H1 (cell line): Measurements from ENCODE around the gene TLE1. TPM values are rescaled to one million over a fixed set of nuclear protein-coding genes. Genes with fewer than 3 reads are reported as not detected.
A peak's percentile ranks its signal among the peaks of the same experiment; 100 is the strongest.

Source experiments
- CTCF ChIA-PET: fragments of 300-600 bp; sonication (Branson Sonifier 250); formaldehyde crosslinking; loops from one replicate; lab custom pipeline; 2021; ENCODE audit not compliant: partially characterized antibody; lab: Charles Lee
- POLR2A ChIA-PET: fragments of 300-600 bp; sonication (Branson Sonifier 250); formaldehyde crosslinking; loops from one replicate; lab custom pipeline; 2021; ENCODE audit warnings: inconsistent platforms; ENCODE audit not compliant: partially characterized antibody; lab: Charles Lee
- DNase-seq, 2 experiments: peaks; one replicate each; pipeline versions ENCODE4 v3.0.0 to v3.0.0-alpha.2; 2010 to 2022; ENCODE audit warnings: low spot score in 2 of 2, low read depth in 1 of 2, mixed read lengths in 1 of 2
- FAIRE-seq: peaks from 2 replicates; lab custom pipeline; 2011; peaks lifted over from hg19 to GRCh38; lab: Jason Lieb, UNC
- H2AFZ ChIP-seq: 2 replicates; pipeline ENCODE4 v1.8.1; 2012; ENCODE audit warnings: low read length, inconsistent platforms
- H2AK5ac ChIP-seq: 2 replicates; pipeline ENCODE4 v1.6.1; 2013; ENCODE audit warnings: low read depth, low read length
- H2BK120ac ChIP-seq: replicated peaks from 2 replicates; pipeline ENCODE3; 2013; ENCODE audit warnings: low read depth, low read length, inconsistent platforms
- H2BK12ac ChIP-seq: 2 replicates; pipeline ENCODE4 v1.6.1; 2013; ENCODE audit warnings: low read depth, low read length
- H2BK15ac ChIP-seq: 2 replicates; pipeline ENCODE4 v1.6.1; 2013; ENCODE audit warnings: low read length
- H2BK20ac ChIP-seq: 2 replicates; pipeline ENCODE4 v1.6.1; 2013; ENCODE audit warnings: low read length
- H2BK5ac ChIP-seq: 2 replicates; pipeline ENCODE4 v1.6.1; 2013; ENCODE audit warnings: low read depth, low read length
- H3K14ac ChIP-seq: 2 replicates; pipeline ENCODE4 v1.6.1; 2013; ENCODE audit warnings: inconsistent platforms; ENCODE audit not compliant: insufficient read length
- H3K18ac ChIP-seq: 2 replicates; pipeline ENCODE4 v1.6.1; 2013; ENCODE audit warnings: low read length; ENCODE audit errors: extremely low read depth
- H3K23ac ChIP-seq: 2 replicates; pipeline ENCODE4 v1.6.1; 2013; ENCODE audit warnings: inconsistent platforms; ENCODE audit not compliant: insufficient read length
- H3K23me2 ChIP-seq: 2 replicates; pipeline ENCODE4 v1.6.1; 2013; ENCODE audit warnings: low read depth, low read length
- H3K27ac ChIP-seq: 2 replicates; pipeline ENCODE4 v1.6.1; 2011; ENCODE audit warnings: low read depth, low read length, inconsistent platforms
- H3K27me3 ChIP-seq, 4 experiments: replicated peaks in 1 of 4; 1 replicate in 1 of 4; 2 replicates in 3 of 4; pipeline versions ENCODE4 v1.6.1 to v1.8.1; 2011 to 2013; ENCODE audit warnings: low read length in 3 of 4, mild to moderate bottlenecking in 3 of 4, inconsistent platforms in 2 of 4, mixed read lengths in 2 of 4, moderate library complexity in 1 of 4; ENCODE audit not compliant: control insufficient read depth in 3 of 4, insufficient read depth in 3 of 4; ENCODE audit errors: extremely low read depth in 1 of 4
- H3K36me3 ChIP-seq, 4 experiments: 2 replicates each; pipeline versions ENCODE4 v1.6.1 to v1.8.1; 2011 to 2013; ENCODE audit warnings: mild to moderate bottlenecking in 4 of 4, low read length in 3 of 4, moderate library complexity in 2 of 4, control low read depth in 1 of 4, inconsistent platforms in 1 of 4; ENCODE audit not compliant: insufficient read depth in 4 of 4, control insufficient read depth in 2 of 4
- H3K4ac ChIP-seq: replicated peaks from 2 replicates; pipeline ENCODE3; 2013; ENCODE audit warnings: low read length, low read depth, mixed read lengths, inconsistent platforms; ENCODE audit not compliant: insufficient read length
- H3K4me1 ChIP-seq, 4 experiments: replicated peaks in 1 of 4; 1 replicate in 1 of 4; 2 replicates in 3 of 4; pipeline versions ENCODE4 v1.6.1 to v1.8.1; 2011 to 2013; ENCODE audit warnings: low read length in 3 of 4, inconsistent platforms in 2 of 4, mixed read lengths in 1 of 4; ENCODE audit not compliant: insufficient read depth in 4 of 4, control insufficient read depth in 3 of 4
- H3K4me2 ChIP-seq, 2 experiments: 2 replicates each; pipeline versions ENCODE4 v1.6.1 to v1.8.1; 2011 to 2013; ENCODE audit warnings: low read depth in 2 of 2, low read length in 2 of 2, control low read depth in 1 of 2, inconsistent platforms in 1 of 2, mild to moderate bottlenecking in 1 of 2; ENCODE audit not compliant: insufficient read depth in 1 of 2
- H3K4me3 ChIP-seq, 4 experiments: fragments of 200-600, 300-600 bp in 1 of 4; sonication (generic), shearing (Covaris generic), sonication (Bioruptor Twin) in 1 of 4; 2 replicates each; pipeline versions ENCODE4 v1.5.1 to v1.8.1; 2011 to 2016; ENCODE audit warnings: low read length in 4 of 4, low read depth in 3 of 4, control low read depth in 2 of 4, inconsistent platforms in 2 of 4, mild to moderate bottlenecking in 2 of 4, mixed read lengths in 1 of 4, moderate library complexity in 1 of 4; ENCODE audit not compliant: insufficient read depth in 2 of 4; ENCODE audit errors: extremely low read depth in 1 of 4
- H3K56ac ChIP-seq: replicated peaks from 2 replicates; pipeline ENCODE3; 2013; ENCODE audit warnings: low read depth, mild to moderate bottlenecking, mixed read lengths, low read length, inconsistent platforms; ENCODE audit not compliant: insufficient read length
- H3K79me1 ChIP-seq: 2 replicates; pipeline ENCODE4 v1.6.1; 2013; ENCODE audit warnings: low read depth, low read length, control low read depth
- H3K79me2 ChIP-seq, 2 experiments: 2 replicates each; pipeline versions ENCODE4 v1.6.1 to v1.8.1; 2012 to 2013; ENCODE audit warnings: low read length in 2 of 2, mild to moderate bottlenecking in 2 of 2, inconsistent platforms in 1 of 2; ENCODE audit not compliant: insufficient read depth in 2 of 2, control insufficient read depth in 1 of 2
- H3K9ac ChIP-seq, 4 experiments: replicated peaks in 1 of 4; 1 replicate in 1 of 4; 2 replicates in 3 of 4; pipeline versions ENCODE4 v1.6.1 to v1.8.1; 2011 to 2013; ENCODE audit warnings: low read depth in 3 of 4, low read length in 3 of 4, control low read depth in 2 of 4, mild to moderate bottlenecking in 2 of 4, moderate library complexity in 2 of 4, inconsistent platforms in 1 of 4; ENCODE audit errors: extremely low read depth in 1 of 4
- H3K9me3 ChIP-seq, 2 experiments: 2 replicates each; pipeline versions ENCODE4 v1.6.1 to v1.8.1; 2012 to 2013; ENCODE audit warnings: mild to moderate bottlenecking in 2 of 2, moderate library complexity in 2 of 2, control low read depth in 1 of 2, inconsistent platforms in 1 of 2, low read depth in 1 of 2, low read length in 1 of 2, mixed read lengths in 1 of 2; ENCODE audit not compliant: insufficient read depth in 2 of 2
- H4K20me1 ChIP-seq, 2 experiments: replicated peaks in 1 of 2; 2 replicates each; pipeline versions ENCODE3 to v1.8.1; 2011 to 2013; ENCODE audit warnings: inconsistent platforms in 2 of 2, low read length in 2 of 2, mild to moderate bottlenecking in 1 of 2; ENCODE audit not compliant: insufficient read depth in 2 of 2, control insufficient read depth in 1 of 2
- H4K5ac ChIP-seq: 2 replicates; pipeline ENCODE4 v1.6.1; 2013; ENCODE audit warnings: low read length, low read depth, mixed read lengths, inconsistent platforms; ENCODE audit not compliant: insufficient read length
- H4K8ac ChIP-seq: 2 replicates; pipeline ENCODE4 v1.8.0; 2013; ENCODE audit warnings: mild to moderate bottlenecking, moderate library complexity, low read length, inconsistent platforms; ENCODE audit not compliant: insufficient read depth; ENCODE audit errors: extremely low read depth
- H4K91ac ChIP-seq: replicated peaks from 2 replicates; pipeline ENCODE3; 2013; ENCODE audit warnings: low read length, mixed read lengths, inconsistent platforms; ENCODE audit not compliant: insufficient read length
- ASH2L ChIP-seq: fragments of 200-600, 300-600 bp; sonication (generic); IDR thresholded peaks from one replicate; pipeline ENCODE4 v1.7.1; 2017; ENCODE audit warnings: low read length
- CBX8 ChIP-seq: fragments of 300-800, 300-1000 bp; sonication (generic); IDR thresholded peaks from 2 replicates; pipeline ENCODE4 v1.7.1; 2016; ENCODE audit warnings: low read depth, low read length, borderline replicate concordance
- CEBPB ChIP-seq: IDR thresholded peaks from 2 replicates; pipeline ENCODE4 v1.6.1; 2012; ENCODE audit warnings: low read depth, low read length
- CHD2 ChIP-seq: IDR thresholded peaks from 2 replicates; pipeline ENCODE4 v1.6.1; 2012; ENCODE audit warnings: low read length, improper control_type of control experiment
- E2F6 ChIP-seq: IDR thresholded peaks from 2 replicates; pipeline ENCODE4 v1.6.1; 2012; ENCODE audit warnings: inconsistent platforms
- HDAC2 ChIP-seq, 2 experiments: fragments of 300-600 bp in 1 of 2; sonication (generic) in 1 of 2; IDR thresholded peaks; 2 replicates each; pipeline ENCODE4 v1.6.1; 2011 to 2012; ENCODE audit warnings: low read depth in 2 of 2, low read length in 2 of 2, mild to moderate bottlenecking in 2 of 2, moderate library complexity in 2 of 2, borderline replicate concordance in 1 of 2, inconsistent platforms in 1 of 2
- RBBP5 ChIP-seq: IDR thresholded peaks from 2 replicates; pipeline ENCODE4 v1.7.1; 2012; ENCODE audit warnings: low read depth, mild to moderate bottlenecking, inconsistent platforms, low read length, moderate library complexity, borderline replicate concordance
- SP1 ChIP-seq: IDR thresholded peaks from 2 replicates; pipeline ENCODE4 v1.6.1; 2011; ENCODE audit warnings: low read depth, low read length
- SRF ChIP-seq: IDR thresholded peaks from 2 replicates; pipeline ENCODE4 v1.6.1; 2011; ENCODE audit warnings: mild to moderate bottlenecking, low read depth, low read length, moderate library complexity
- TAF1 ChIP-seq: IDR thresholded peaks from 2 replicates; pipeline ENCODE4 v1.6.1; 2011; ENCODE audit warnings: mild to moderate bottlenecking, low read depth, low read length
- WGBS, 2 experiments: shearing (Covaris generic) in 1 of 2; methylation state at CpG; one replicate each; pipeline versions ENCODE4 v1.1.6 to v1.1.7; 2013 to 2015; ENCODE audit warnings: low lambda C conversion rate in 2 of 2, mixed read lengths in 2 of 2, inconsistent platforms in 1 of 2, low coverage in 1 of 2, missing lambda C conversion rate in 1 of 2; ENCODE audit not compliant: insufficient replicate concordance in 2 of 2, insufficient coverage in 1 of 2, insufficient read length in 1 of 2; ENCODE audit errors: extremely low coverage in 1 of 2, missing lambda C conversion rate in 1 of 2; 5-methylcytosine and 5-hydroxymethylcytosine counted together
- polyA plus RNA-seq, 7 experiments: library from polyadenylated mRNA; depleted of rRNA in 3 of 7; stranded (reverse) in 5 of 7; unstranded in 2 of 7; fragments of >200 nt in 5 of 7; fragments of 200-250 nt in 2 of 7; gene quantifications; 1 replicate in 5 of 7; 2 replicates in 1 of 7; 4 replicates in 1 of 7; pipeline versions ENCODE4 v1.2.1 to v1.2.3, GENCODE V29; 2011 to 2013; ENCODE audit warnings: missing spikeins in 2 of 7, mixed read lengths in 2 of 7
- total RNA-seq: library from RNA; stranded (reverse); fragmentation: NEBNext Ultra II Directional; extraction: Animal tissue kit (Norgen Biotek cat#: 25700); gene quantifications from 2 replicates; pipeline ENCODE4 v1.2.1, GENCODE V29; 2021
- TF ChIP-seq, protein P1 (sequence below): IDR thresholded peaks from 2 replicates; pipeline ENCODE4 v1.6.1; 2011; ENCODE audit warnings: low read depth, mild to moderate bottlenecking, low read length; ENCODE audit not compliant: insufficient read depth

The TLE1 gene
- total and polyA plus RNA-seq, 2 of the 8 experiments (the other 6 are each of a cell fraction or from before 2014, with no cell fraction given) = 81.8 to 91.6 TPM

GRCh38 chr9:81690251-81690851 lies 1.0 kb upstream of the TLE1 start:
- Histone ChIP-seq H4K8ac (0 out of 2 replicates have a peak overlapping the region, but pooled peaks have one; percentile 35), H4K5ac (no peak overlapping the region), H3K4me1 (peaks cover 4 to 16% (median 10%) of the 10 kb centered on the region in 4 experiments; a peak in 4 of 7 replicates), H3K4me3 (peak overlapping the region; percentile 55 to 64 (median 59)), H3K9ac (peak overlapping the region; percentile 31 to 79 (median 48)), H3K18ac (no peak overlapping the region), H3K23me2 (peaks cover 8% of the 10 kb centered on the region), H4K91ac (no peak overlapping the region), H2BK20ac (no peak overlapping the region), H3K79me1 (no peaks in the 10 kb centered on the region), H3K4ac (peak overlapping the region; percentile 63), H2BK120ac (no peak overlapping the region), H3K27me3 (no peaks in the 10 kb centered on the region), H2AK5ac (no peak overlapping the region), H2BK15ac (no peak overlapping the region), H3K23ac (no peak overlapping the region), H2BK5ac (no peak overlapping the region), H3K36me3 (peaks cover 0 to 6% (median 1%) of the 10 kb centered on the region in 4 experiments; a peak in 2 of 8 replicates), H3K56ac (no peak overlapping the region), H4K20me1 (peaks cover 11 to 16% of the 10 kb centered on the region in 2 experiments), H3K4me2 (peak overlapping the region; percentile 91 to 100), H2AFZ (0 out of 2 replicates have a peak overlapping the region, but pooled peaks have one; percentile 43), H2BK12ac (no peak overlapping the region), H3K14ac (no peak overlapping the region), H3K79me2 (peaks cover 19 to 37% of the 10 kb centered on the region in 2 experiments), H3K9me3 (no peaks in the 10 kb centered on the region), H3K27ac (0 out of 2 replicates have a peak overlapping the region, but pooled peaks have one; percentile 30)
- no peak for DNase-seq
- CTCF ChIA-PET = interaction anchor here (0.8 to 0.9 kb wide), 2 partner anchors 16 to 156 kb away, joined by 3 read pairs; no protein-coding TSS in a partner anchor
- 3% methylated on average over 23 of the region's 23 CpGs; no CpG with 5 or more reads in 1 of the 2 experiments for WGBS, 2 experiments
- FAIRE-seq = peak; percentile 55
- POLR2A ChIA-PET = interaction anchor here (0.5 to 10.8 kb wide), 18 partner anchors 9 to 167 kb away, joined by 3 to 97 read pairs (median 4); no protein-coding TSS in a partner anchor
- TF ChIP-seq SRF (no peak), TAF1 (peak; percentile 46; the same call in 1 of the 2 replicates), HDAC2 (IDR thresholded peaks at IDR 0.05; ENCODE audit: borderline replicate concordance in 1 of 2, low read depth in 2 of 2, low read length in 2 of 2) (peak in 1 of 2 experiments; percentile 49; a peak in 1 of 4 replicates), RBBP5 (0 out of 2 replicates have a peak, but pooled peaks have one; percentile 38), ASH2L (peak; percentile 88), E2F6 (peak; percentile 77; the same call in 1 of the 2 replicates), CBX8 (no peak), CHD2 (peak; percentile 37; the same call in 1 of the 2 replicates), SP1 (peak; percentile 82), CEBPB (no peak)
- TF ChIP-seq, protein P1, sequence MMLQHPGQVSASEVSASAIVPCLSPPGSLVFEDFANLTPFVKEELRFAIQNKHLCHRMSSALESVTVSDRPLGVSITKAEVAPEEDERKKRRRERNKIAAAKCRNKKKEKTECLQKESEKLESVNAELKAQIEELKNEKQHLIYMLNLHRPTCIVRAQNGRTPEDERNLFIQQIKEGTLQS = no peak
